ENCODE data around the gene MAP3K4.

- TF ChIP-seq POLR2A (IDR thresholded peaks at IDR 0.05; ENCODE audit: low read depth, low read length) (no peak), POLR2AphosphoS5 (IDR thresholded peaks at IDR 0.05; ENCODE audit: low read depth, low read length) (no peak), SPI1 (IDR thresholded peaks at IDR 0.05; ENCODE audit: low read depth, low read length) (no peak), TAF1 (IDR thresholded peaks at IDR 0.05; ENCODE audit: low read depth, low read length) (no peak)
Measured at GRCh38 chr6:160998766-160999165, 7.2 kb downstream of the MAP3K4 start.
